ENCODE data around the gene ANKRD11. TPM values are rescaled to one million over a fixed set of nuclear protein-coding genes. Genes with fewer than 3 reads are reported as not detected.

The ANKRD11 gene
- polyA plus RNA-seq, 1 donor from 2014 or later, result 32.5 TPM

- Histone ChIP-seq H3K9me3 (ENCODE audit: low read length) (no peaks in the 10 kb centered on the region), H3K4me3 (ENCODE audit: low read length) (no peak overlapping the region), H3K9me2 (ENCODE audit: insufficient read depth, low read length) (no peaks in the 10 kb centered on the region), H3K27me3 (ENCODE audit: insufficient read depth, low read depth, low read length) (no peaks in the 10 kb centered on the region), H3K79me2 (replicated peaks; ENCODE audit: insufficient read depth, low read length) (peaks cover 33% of the 10 kb centered on the region), H4K20me1 (ENCODE audit: insufficient read depth) (no peaks in the 10 kb centered on the region), H3F3A (ENCODE audit: insufficient read depth, low read length, poor library complexity, severe bottlenecking) (no peaks in the 10 kb centered on the region), H3K27ac (ENCODE audit: low read length) (no peak overlapping the region), H2AFZ (ENCODE audit: low read depth, low read length) (no peak overlapping the region), H3K9ac (ENCODE audit: low read length) (no peak overlapping the region), H3K36me3 (ENCODE audit: insufficient read depth, low read length) (no peaks in the 10 kb centered on the region), H3K4me2 (ENCODE audit: low read length) (no peak overlapping the region)
- no peak for TF ChIP-seq EZH2 (IDR thresholded peaks at IDR 0.05; ENCODE audit: borderline replicate concordance, insufficient read depth, low read length, poor library complexity, severe bottlenecking)
- no peak for TF ChIP-seq EP300 (conservative IDR thresholded peaks at IDR 0.05; ENCODE audit: poor library complexity, severe bottlenecking)
- no peak for TF ChIP-seq RAD21 (conservative IDR thresholded peaks at IDR 0.05)
- no peak for TF ChIP-seq SMC3 (conservative IDR thresholded peaks at IDR 0.05; ENCODE audit: poor library complexity)
- no peak for TF ChIP-seq POLR2AphosphoS5 (IDR thresholded peaks at IDR 0.05)
- TF ChIP-seq REST (IDR thresholded peaks at IDR 0.05; ENCODE audit: borderline replicate concordance), result no peak
- TF ChIP-seq CTCF (IDR thresholded peaks at IDR 0.05; ENCODE audit: poor library complexity, severe bottlenecking), result no peak
- TF ChIP-seq TAF1 (IDR thresholded peaks at IDR 0.05; ENCODE audit: low read depth), result no peak
- no peak for TF ChIP-seq MXI1 (conservative IDR thresholded peaks at IDR 0.05; ENCODE audit: poor library complexity, severe bottlenecking)
These were observed 181.7 kb downstream of the ANKRD11 start for GRCh38 chr16:89308391-89309333.

DNA sequence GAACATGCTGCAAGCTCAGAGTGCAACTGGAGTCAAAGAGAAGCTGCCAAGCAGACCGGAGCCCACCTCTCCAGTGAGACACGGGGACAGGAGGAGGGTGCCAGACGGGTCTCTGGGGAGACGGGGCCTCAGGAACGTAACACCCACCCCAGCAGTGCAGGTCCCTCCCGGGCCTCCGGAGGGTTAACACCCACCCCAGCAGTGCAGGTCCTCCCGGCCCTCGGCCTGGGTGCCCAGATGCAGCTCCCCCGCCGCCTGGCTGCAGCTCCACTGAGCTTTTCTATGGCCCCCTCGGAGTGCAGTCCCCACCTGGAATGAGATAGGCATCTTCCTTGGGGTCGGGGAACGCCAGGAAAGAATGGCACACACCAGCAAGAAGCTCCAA, 182.9 kb downstream of the ANKRD11 start:
- Histone ChIP-seq H3K9ac (ENCODE audit: low read length) (no peak overlapping the region), H3K79me2 (replicated peaks; ENCODE audit: insufficient read depth, low read length) (peaks cover 33% of the 10 kb centered on the region), H4K20me1 (ENCODE audit: insufficient read depth) (no peaks in the 10 kb centered on the region), H3K36me3 (ENCODE audit: insufficient read depth, low read length) (no peaks in the 10 kb centered on the region), H3K27me3 (ENCODE audit: insufficient read depth, low read depth, low read length) (no peaks in the 10 kb centered on the region), H3K4me3 (ENCODE audit: low read length) (no peak overlapping the region), H3K9me3 (ENCODE audit: low read length) (no peaks in the 10 kb centered on the region), H2AFZ (ENCODE audit: low read depth, low read length) (no peak overlapping the region), H3F3A (ENCODE audit: insufficient read depth, low read length, poor library complexity, severe bottlenecking) (no peaks in the 10 kb centered on the region), H3K27ac (ENCODE audit: low read length) (no peak overlapping the region), H3K9me2 (ENCODE audit: insufficient read depth, low read length) (no peaks in the 10 kb centered on the region), H3K4me2 (ENCODE audit: low read length) (no peak overlapping the region)
- TF ChIP-seq POLR2AphosphoS5 (IDR thresholded peaks at IDR 0.05) (no peak), EP300 (conservative IDR thresholded peaks at IDR 0.05; ENCODE audit: poor library complexity, severe bottlenecking) (no peak), MXI1 (conservative IDR thresholded peaks at IDR 0.05; ENCODE audit: poor library complexity, severe bottlenecking) (no peak), TAF1 (IDR thresholded peaks at IDR 0.05; ENCODE audit: low read depth) (no peak), SMC3 (conservative IDR thresholded peaks at IDR 0.05; ENCODE audit: poor library complexity) (no peak), REST (IDR thresholded peaks at IDR 0.05; ENCODE audit: borderline replicate concordance) (no peak), EZH2 (IDR thresholded peaks at IDR 0.05; ENCODE audit: borderline replicate concordance, insufficient read depth, low read length, poor library complexity, severe bottlenecking) (no peak), RAD21 (conservative IDR thresholded peaks at IDR 0.05) (no peak), CTCF (IDR thresholded peaks at IDR 0.05; ENCODE audit: poor library complexity, severe bottlenecking) (no peak)
